A673 (cell line): ENCODE results near the gene EIF2B2. TPM values are rescaled to one million over a fixed set of nuclear protein-coding genes. Genes with fewer than 3 reads are reported as not detected.

Experiments
- BruUV-seq: library from RNA; stranded (reverse); fragments of 400-500 nt; replicated peaks from 2 replicates; lab custom pipeline; 2021; lab: Mats Ljungman, UMichigan
- CTCF ChIA-PET: fragments of 300-600 bp; sonication (Branson Sonifier 250); formaldehyde crosslinking; loops from one replicate; lab custom pipeline; 2022; ENCODE audit warnings: antibody characterized with exemption; lab: Charles Lee
- POLR2A ChIA-PET: fragments of 300-600 bp; sonication (Branson Sonifier 250); formaldehyde crosslinking; loops from one replicate; lab custom pipeline; 2022; ENCODE audit warnings: antibody characterized with exemption; ENCODE audit not compliant: low non-redundant PET; lab: Charles Lee
- DNase-seq: peaks from one replicate; pipeline ENCODE4 v3.0.0-alpha.2; 2015; ENCODE audit warnings: low spot score
- H3K27ac ChIP-seq: fragments of 200-600 bp; sonication (generic); 2 replicates; pipeline ENCODE4 v1.5.1; 2016; ENCODE audit warnings: mixed run types, low read depth, mild to moderate bottlenecking, mixed read lengths, antibody characterized with exemption, low read length; ENCODE audit not compliant: poor library complexity, severe bottlenecking
- H3K27me3 ChIP-seq: fragments of 200-600 bp; sonication (generic); replicated peaks from 2 replicates; pipeline ENCODE4 v1.6.1; 2017; ENCODE audit warnings: mixed run types, low read depth, mild to moderate bottlenecking, mixed read lengths, antibody characterized with exemption, low read length; ENCODE audit not compliant: insufficient read depth, poor library complexity
- H3K36me3 ChIP-seq: fragments of 200-600 bp; sonication (generic); 2 replicates; pipeline ENCODE4 v1.6.1; 2016; ENCODE audit warnings: mixed run types, mild to moderate bottlenecking, mixed read lengths, antibody characterized with exemption, low read length; ENCODE audit not compliant: insufficient read depth, poor library complexity, severe bottlenecking
- H3K4me1 ChIP-seq: fragments of 200-600 bp; sonication (generic); 2 replicates; pipeline ENCODE4 v1.6.1; 2017; ENCODE audit warnings: mixed run types, mild to moderate bottlenecking, mixed read lengths, antibody characterized with exemption, low read length; ENCODE audit not compliant: insufficient read depth, poor library complexity, severe bottlenecking
- H3K4me3 ChIP-seq: fragments of 200-600 bp; sonication (generic); 2 replicates; pipeline ENCODE4 v1.5.1; 2016; ENCODE audit warnings: low read depth, mixed run types, mild to moderate bottlenecking, mixed read lengths, low read length; ENCODE audit not compliant: poor library complexity, severe bottlenecking
- H3K9me3 ChIP-seq: fragments of 200-600 bp; sonication (generic); 2 replicates; pipeline ENCODE4 v1.6.1; 2016; ENCODE audit warnings: mixed run types, low read depth, mild to moderate bottlenecking, mixed read lengths, antibody characterized with exemption, low read length; ENCODE audit not compliant: poor library complexity, severe bottlenecking
- EZH2 ChIP-seq: fragments of 200-600 bp; sonication (generic); IDR thresholded peaks from 2 replicates; pipeline ENCODE4 v1.6.1; 2017; ENCODE audit warnings: borderline replicate concordance, low read depth, mild to moderate bottlenecking, mixed read lengths, antibody characterized with exemption, low read length; ENCODE audit not compliant: poor library complexity, severe bottlenecking
- intact Hi-C: fragments of 100-400 bp; cut with micrococcal nuclease; formaldehyde crosslinking; loops from one replicate; pipeline ENCODE4 v1.10.0; 2022; ENCODE audit not compliant: unreplicated experiment
- total RNA-seq: library from RNA; stranded (reverse); gene quantifications from 2 replicates; pipeline ENCODE4 v1.2.3, GENCODE V29; 2021
- TF ChIP-seq, protein P1 (sequence below): fragments of 300-800, 200-600 bp; sonication (generic); conservative IDR thresholded peaks from 2 replicates; pipeline ENCODE4 v1.5.1; 2017; ENCODE audit warnings: low read depth, mild to moderate bottlenecking, antibody characterized with exemption, low read length, moderate library complexity, mixed read lengths

EIF2B2 gene
- total RNA-seq, 1 experiment from 2014 or later, result 106 TPM

DNA sequence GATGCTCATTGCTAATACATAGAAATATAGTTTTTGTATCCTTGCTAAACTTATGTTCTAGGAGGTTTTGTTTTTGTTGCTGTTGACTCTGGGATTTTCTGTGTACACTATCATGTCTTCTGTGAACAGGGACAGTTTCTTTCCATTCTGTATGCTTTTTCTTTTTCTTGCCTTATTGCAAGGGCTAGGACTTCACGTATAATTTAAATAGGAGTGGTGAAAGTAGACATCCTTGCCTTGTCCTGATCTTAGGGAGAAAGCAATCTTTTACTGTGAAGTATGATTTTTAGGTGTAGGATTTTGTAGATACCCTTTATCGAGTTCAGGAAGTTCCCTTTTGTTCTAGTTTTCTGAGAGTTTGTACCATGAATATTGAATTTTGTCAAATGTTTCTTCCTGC is 1.5 kb upstream of the EIF2B2 start:
- intact Hi-C loops, result no loop called here
- Histone ChIP-seq H3K27ac (no peak overlapping the region), H3K4me1 (peaks cover 11% of the 10 kb centered on the region), H3K27me3 (no peaks in the 10 kb centered on the region), H3K4me3 (no peak overlapping the region), H3K36me3 (peaks cover 17% of the 10 kb centered on the region), H3K9me3 (peaks cover 6% of the 10 kb centered on the region)
- ChIA-PET CTCF (interaction anchor here (1.0 kb wide), 1 partner anchor 21 kb away, joined by 3 read pairs; no protein-coding TSS in a partner anchor), POLR2A (no interaction called here)
- TF ChIP-seq, protein P1, sequence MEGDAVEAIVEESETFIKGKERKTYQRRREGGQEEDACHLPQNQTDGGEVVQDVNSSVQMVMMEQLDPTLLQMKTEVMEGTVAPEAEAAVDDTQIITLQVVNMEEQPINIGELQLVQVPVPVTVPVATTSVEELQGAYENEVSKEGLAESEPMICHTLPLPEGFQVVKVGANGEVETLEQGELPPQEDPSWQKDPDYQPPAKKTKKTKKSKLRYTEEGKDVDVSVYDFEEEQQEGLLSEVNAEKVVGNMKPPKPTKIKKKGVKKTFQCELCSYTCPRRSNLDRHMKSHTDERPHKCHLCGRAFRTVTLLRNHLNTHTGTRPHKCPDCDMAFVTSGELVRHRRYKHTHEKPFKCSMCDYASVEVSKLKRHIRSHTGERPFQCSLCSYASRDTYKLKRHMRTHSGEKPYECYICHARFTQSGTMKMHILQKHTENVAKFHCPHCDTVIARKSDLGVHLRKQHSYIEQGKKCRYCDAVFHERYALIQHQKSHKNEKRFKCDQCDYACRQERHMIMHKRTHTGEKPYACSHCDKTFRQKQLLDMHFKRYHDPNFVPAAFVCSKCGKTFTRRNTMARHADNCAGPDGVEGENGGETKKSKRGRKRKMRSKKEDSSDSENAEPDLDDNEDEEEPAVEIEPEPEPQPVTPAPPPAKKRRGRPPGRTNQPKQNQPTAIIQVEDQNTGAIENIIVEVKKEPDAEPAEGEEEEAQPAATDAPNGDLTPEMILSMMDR, result no peak
- no peak for TF ChIP-seq EZH2
- BruUV-seq, result no TSS peak
- DNase-seq, result no peak

DNA sequence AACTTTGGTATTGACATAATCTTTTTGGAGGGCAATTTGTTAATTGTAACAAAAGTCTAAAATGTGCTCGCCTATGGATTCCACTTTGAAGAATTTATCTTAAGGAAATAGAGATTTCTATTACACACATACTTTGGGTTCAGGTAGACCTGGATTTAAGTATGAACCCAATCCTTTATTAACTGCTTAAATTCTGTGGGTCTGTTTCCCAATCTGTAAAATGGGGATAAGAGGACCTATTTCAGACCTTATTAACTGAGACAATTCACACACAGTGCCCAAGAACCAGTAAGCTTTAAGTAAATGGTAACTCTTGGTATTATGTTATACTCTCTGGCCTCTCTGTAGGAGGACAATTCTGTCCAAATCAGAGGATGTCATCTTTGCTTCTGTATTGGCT is 822 bp upstream of the EIF2B2 start:
- Histone ChIP-seq H3K36me3 (peaks cover 23% of the 10 kb centered on the region), H3K4me3 (peak overlapping the region; percentile 85), H3K9me3 (peaks cover 6% of the 10 kb centered on the region), H3K27ac (peak overlapping the region; percentile 77), H3K4me1 (peaks cover 11% of the 10 kb centered on the region), H3K27me3 (no peaks in the 10 kb centered on the region)
- CTCF ChIA-PET, result interaction anchor here (1.0 kb wide), 1 partner anchor 22 kb away, joined by 3 read pairs; no protein-coding TSS in a partner anchor
- no peak for TF ChIP-seq EZH2
- TF ChIP-seq, protein P1, result no peak
- no TSS peak for BruUV-seq
- intact Hi-C loops, result no loop called here
- POLR2A ChIA-PET, result no interaction called here
- DNase-seq, result no peak

DNA sequence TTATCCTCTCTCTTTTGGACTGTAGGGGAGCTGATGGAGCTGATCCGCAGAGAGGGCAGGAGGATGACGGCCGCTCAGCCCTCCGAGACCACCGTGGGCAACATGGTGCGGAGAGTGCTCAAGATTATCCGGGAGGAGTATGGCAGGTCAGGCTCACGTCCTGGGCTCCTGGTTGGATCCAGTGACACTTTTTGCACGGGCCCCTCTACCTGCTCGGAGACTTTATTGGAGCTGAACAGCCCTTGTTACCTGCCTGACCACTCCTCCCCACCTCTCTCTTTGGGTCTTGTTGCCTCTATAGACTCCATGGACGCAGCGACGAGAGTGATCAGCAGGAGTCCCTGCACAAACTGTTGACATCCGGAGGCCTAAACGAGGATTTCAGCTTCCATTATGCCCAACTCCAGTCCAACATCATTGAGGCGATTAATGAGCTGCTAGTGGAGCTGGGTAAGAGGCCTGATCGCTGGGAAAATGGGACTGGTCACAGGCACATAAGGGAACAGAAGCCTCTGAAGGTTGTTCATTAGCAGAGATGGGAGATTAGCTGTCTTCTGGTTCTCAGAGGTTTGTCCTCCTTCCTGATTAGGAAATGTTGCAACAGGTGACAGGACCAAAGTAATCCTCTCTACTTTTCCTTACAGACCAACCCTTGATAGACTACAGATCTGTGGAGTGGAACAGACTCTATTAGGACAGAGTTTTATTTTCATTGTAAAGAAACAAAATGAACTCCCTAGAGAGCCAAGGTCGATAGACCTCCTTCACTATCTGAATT is 718 bp downstream of the EIF2B2 start:
- no peaks in the 10 kb centered on the region for H3K27me3 ChIP-seq
- H3K27ac ChIP-seq, result peak overlapping the region; percentile 77
- ChIA-PET POLR2A (no interaction called here), CTCF (no interaction called here)
- BruUV-seq, result TSS peak; percentile 64
- peaks cover 6% of the 10 kb centered on the region for H3K9me3 ChIP-seq
- no peak for DNase-seq
- H3K4me3 ChIP-seq, result peak overlapping the region; percentile 85
- H3K4me1 ChIP-seq, result peaks cover 11% of the 10 kb centered on the region
- intact Hi-C loops, result no loop called here
- H3K36me3 ChIP-seq, result peaks cover 38% of the 10 kb centered on the region
- TF ChIP-seq, protein P1, result no peak
- no peak for TF ChIP-seq EZH2
